Measurements from ENCODE around the gene HAPLN1. TPM values are rescaled to one million over a fixed set of nuclear protein-coding genes. Genes with fewer than 3 reads are reported as not detected.

HAPLN1 gene
- total and polyA plus RNA-seq, 2 of the 4 experiments (the other 2 are of a cell fraction): under 0.01 to 0.07 TPM

DNA sequence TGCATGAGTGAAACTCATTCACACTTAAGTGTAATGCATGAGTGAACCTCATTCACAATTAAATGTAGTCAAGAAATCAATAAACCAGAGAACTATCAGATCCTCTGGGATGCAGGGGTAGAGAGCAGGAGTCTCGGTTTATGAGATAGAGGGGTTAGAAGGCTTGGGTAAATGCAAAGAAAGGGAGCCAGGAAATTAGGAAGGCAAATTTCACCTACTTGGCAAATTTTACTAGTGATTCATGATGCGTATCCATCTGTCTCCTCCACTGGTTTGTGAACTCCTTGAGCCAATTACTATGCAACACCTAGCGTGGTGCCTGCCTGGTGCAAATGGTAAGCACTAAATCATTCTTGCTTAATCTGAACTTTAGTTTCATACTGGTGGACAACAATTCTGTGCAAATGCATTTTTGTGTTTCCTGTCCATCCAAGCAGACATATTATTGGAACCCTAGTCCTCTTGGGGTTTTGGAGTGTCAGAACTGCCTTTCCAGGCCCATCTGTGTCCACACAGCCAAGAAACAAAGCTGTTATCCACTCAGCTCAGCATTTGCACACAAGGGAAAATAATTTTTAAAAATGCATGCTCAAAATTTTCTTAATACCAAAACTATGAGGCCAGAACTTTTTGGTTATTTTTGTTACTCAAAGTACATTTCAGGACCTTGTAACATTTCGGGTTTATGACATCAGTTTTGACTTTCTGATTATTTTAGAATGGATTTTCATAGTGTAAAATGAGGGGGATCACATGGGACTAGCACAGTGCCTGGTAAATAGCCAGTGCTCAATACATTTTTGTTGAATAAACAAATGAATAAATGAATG is 5.2 kb downstream of the HAPLN1 start:
- Histone ChIP-seq H4K91ac (ENCODE audit: insufficient read depth, low read depth, low read length) (no peak overlapping the region), H3K79me1 (ENCODE audit: low read depth in 1 of 2, low read length in 2 of 2) (no peaks in the 10 kb centered on the region), H3K4me2 (ENCODE audit: low read depth, low read length) (no peak overlapping the region), H2AK5ac (ENCODE audit: low read depth, low read length) (no peak overlapping the region), H3K23ac (ENCODE audit: low read depth, low read length) (no peak overlapping the region), H2AFZ (replicated peaks; ENCODE audit: low read length, poor library complexity) (no peak overlapping the region), H3K18ac (ENCODE audit: low read depth, low read length) (no peak overlapping the region), H3K4me3 (ENCODE audit: insufficient read depth, low read depth, low read length) (no peak overlapping the region), H3K4me1 (ENCODE audit: control insufficient read depth, insufficient read depth, low read length) (peaks cover 3% of the 10 kb centered on the region), H3K27ac (ENCODE audit: insufficient read depth, low read length) (no peak overlapping the region), H3K9me3 (ENCODE audit: control insufficient read depth, insufficient read depth, low read length) (no peaks in the 10 kb centered on the region), H3K9me1 (ENCODE audit: insufficient read depth, low read length) (no peaks in the 10 kb centered on the region), H3K9ac (ENCODE audit: low read depth, low read length) (no peak overlapping the region), H2BK20ac (ENCODE audit: low read depth, low read length) (no peak overlapping the region), H4K5ac (ENCODE audit: low read depth, low read length) (no peak overlapping the region), H3K27me3 (ENCODE audit: control insufficient read depth, insufficient read depth, low read length) (peaks cover 8% of the 10 kb centered on the region), H2BK15ac (ENCODE audit: low read depth, low read length) (no peak overlapping the region), H2BK120ac (ENCODE audit: low read depth, low read length) (no peak overlapping the region), H4K8ac (ENCODE audit: low read depth in 2 of 2, low read length in 2 of 2) (no peak overlapping the region), H3K36me3 (ENCODE audit: control insufficient read depth, insufficient read depth, low read length) (no peaks in the 10 kb centered on the region), H2BK5ac (ENCODE audit: low read depth, low read length, poor library complexity, severe bottlenecking) (no peak overlapping the region), H2AK9ac (replicated peaks; ENCODE audit: low read depth, low read length, poor library complexity) (no peak overlapping the region), H3K56ac (ENCODE audit: extremely low read depth, insufficient read depth, low read length) (no peak overlapping the region), H3K4ac (ENCODE audit: low read depth, low read length) (no peak overlapping the region), H3K14ac (replicated peaks; ENCODE audit: low read depth, low read length) (no peak overlapping the region), H4K20me1 (ENCODE audit: insufficient read depth, low read length) (no peaks in the 10 kb centered on the region)
- in situ Hi-C loops (cut with MboI; ENCODE audit: low sequenced_read_pairs) (loop anchor here (5.0 kb wide), 1 partner anchor 1332 kb away; no protein-coding TSS in a partner anchor), intact Hi-C loops (cut with micrococcal nuclease) (no loop called here), dilution Hi-C loops (cut with HindIII; ENCODE audit: low sequenced_read_pairs, unreplicated experiment) (no loop called here)
- DNase-seq (no peak), ATAC-seq (ENCODE audit: low read depth) (peak; percentile 8; the same call in 1 of the 2 replicates)
- TF ChIP-seq FOS (IDR thresholded peaks at IDR 0.05; ENCODE audit: low read depth, low read length) (no peak), CHD1 (IDR thresholded peaks at IDR 0.05; ENCODE audit: low read depth, low read length) (no peak), BHLHE40 (IDR thresholded peaks at IDR 0.05; ENCODE audit: low read depth, low read length) (no peak), RCOR1 (IDR thresholded peaks at IDR 0.05; ENCODE audit: insufficient replicate concordance, low read length) (no peak), MAFK (IDR thresholded peaks at IDR 0.05; ENCODE audit: low read depth, low read length) (0 out of 2 replicates have a peak, but pooled peaks have one; percentile 14), MXI1 (IDR thresholded peaks at IDR 0.05; ENCODE audit: borderline replicate concordance, low read depth, low read length) (no peak), RAD21 (IDR thresholded peaks at IDR 0.05; ENCODE audit: low read length) (no peak), NFE2L2 (IDR thresholded peaks at IDR 0.05; ENCODE audit: low read depth, low read length) (no peak)
- ChIA-PET POLR2A (ENCODE audit: unreplicated experiment) (no interaction called here), CTCF (interaction anchor here (0.9 kb wide), 1 partner anchor 1334 kb away, joined by 3 read pairs; no protein-coding TSS in a partner anchor)
- no TSS peak for BruUV-seq (replicated peaks)
- WGBS, 2 experiments (ENCODE audit: extremely low coverage in 2 of 2, insufficient read length in 1 of 2): 100% methylated on average over 1 of the region's 4 CpGs; no CpG with 5 or more reads in 1 of the 2 experiments
